Astrocyte (in vitro differentiated cells and primary cell): ENCODE measurements around the gene CNTNAP2. TPM values are rescaled to one million over a fixed set of nuclear protein-coding genes. Genes with fewer than 3 reads are reported as not detected.

Experiments used
- DNase-seq: peaks from one replicate; pipeline ENCODE4 v3.0.0-alpha.2; 2010; ENCODE audit warnings: low read depth
- FAIRE-seq: peaks from 2 replicates; lab custom pipeline; 2011; peaks lifted over from hg19 to GRCh38; lab: Jason Lieb, UNC
- H2AFZ ChIP-seq: 2 replicates; pipeline ENCODE4 v1.6.0; 2012; ENCODE audit warnings: low read depth, low read length, inconsistent platforms
- H3K27ac ChIP-seq: 2 replicates; pipeline ENCODE4 v1.5.1; 2011; ENCODE audit warnings: low read depth, low read length, inconsistent platforms
- H3K27me3 ChIP-seq: 2 replicates; pipeline ENCODE4 v1.6.0; 2011; ENCODE audit warnings: low read length, inconsistent platforms; ENCODE audit not compliant: insufficient read depth
- H3K36me3 ChIP-seq: 2 replicates; pipeline ENCODE4 v1.5.1; 2011; ENCODE audit warnings: low read length, inconsistent platforms; ENCODE audit not compliant: insufficient read depth
- H3K4me1 ChIP-seq: 2 replicates; pipeline ENCODE4 v1.5.1; 2011; ENCODE audit warnings: low read length, inconsistent platforms; ENCODE audit not compliant: insufficient read depth
- H3K4me2 ChIP-seq: 2 replicates; pipeline ENCODE4 v1.6.0; 2012; ENCODE audit warnings: low read length, inconsistent platforms
- H3K4me3 ChIP-seq: 2 replicates; pipeline ENCODE4 v1.5.1; 2011; ENCODE audit warnings: low read depth, mild to moderate bottlenecking, low read length, inconsistent platforms; ENCODE audit not compliant: insufficient read depth
- H3K79me2 ChIP-seq: 2 replicates; pipeline ENCODE4 v1.6.0; 2012; ENCODE audit warnings: mild to moderate bottlenecking, low read length, inconsistent platforms; ENCODE audit not compliant: insufficient read depth
- H3K9ac ChIP-seq: 2 replicates; pipeline ENCODE4 v1.6.0; 2012; ENCODE audit warnings: mild to moderate bottlenecking, low read length, inconsistent platforms
- H3K9me3 ChIP-seq: 2 replicates; pipeline ENCODE4 v1.5.1; 2012; ENCODE audit warnings: low read depth, mild to moderate bottlenecking, low read length, inconsistent platforms; ENCODE audit not compliant: insufficient read depth
- H4K20me1 ChIP-seq: 2 replicates; pipeline ENCODE4 v1.6.0; 2012; ENCODE audit warnings: low read length, inconsistent platforms; ENCODE audit not compliant: insufficient read depth
- H3K27ac Mint-ChIP-seq: one replicate; pipeline ENCODE4 v1.8.0; 2021; ENCODE audit warnings: mild to moderate bottlenecking, mixed read lengths; ENCODE audit not compliant: unreplicated experiment
- H3K27me3 Mint-ChIP-seq: one replicate; pipeline ENCODE4 v1.8.0; 2021; ENCODE audit warnings: low read depth, mixed read lengths; ENCODE audit not compliant: unreplicated experiment
- H3K36me3 Mint-ChIP-seq: one replicate; pipeline ENCODE4 v1.8.0; 2021; ENCODE audit warnings: low read depth, mixed read lengths; ENCODE audit not compliant: unreplicated experiment
- H3K4me1 Mint-ChIP-seq: one replicate; pipeline ENCODE4 v1.8.0; 2021; ENCODE audit warnings: low read depth, mixed read lengths; ENCODE audit not compliant: unreplicated experiment
- H3K4me3 Mint-ChIP-seq: one replicate; pipeline ENCODE4 v1.8.0; 2021; ENCODE audit warnings: mild to moderate bottlenecking, moderate library complexity, mixed read lengths; ENCODE audit not compliant: unreplicated experiment
- H3K9me3 Mint-ChIP-seq: one replicate; pipeline ENCODE4 v1.8.0; 2021; ENCODE audit warnings: mild to moderate bottlenecking, mixed read lengths; ENCODE audit not compliant: unreplicated experiment
- CTCF ChIP-seq: IDR thresholded peaks from 2 replicates; pipeline ENCODE4 v1.5.1; 2011; ENCODE audit warnings: low read depth, mild to moderate bottlenecking, inconsistent platforms, low read length, moderate library complexity; ENCODE audit not compliant: insufficient read depth
- EZH2 ChIP-seq: IDR thresholded peaks from 2 replicates; pipeline ENCODE4 v1.6.1; 2012; ENCODE audit warnings: mild to moderate bottlenecking, low read length, inconsistent platforms; ENCODE audit not compliant: insufficient read depth
- total RNA-seq: library from RNA; stranded (reverse); gene quantifications from 2 replicates; pipeline ENCODE4 v1.2.1, GENCODE V29; 2021

CNTNAP2 gene
- total RNA-seq, 1 donor from 2014 or later: 20.0 TPM

- H3K36me3 ChIP-seq: no peaks in the 10 kb centered on the region
- H3K27ac ChIP-seq: no peak overlapping the region
- FAIRE-seq (no peak), DNase-seq (no peak)
- H3K4me3 Mint-ChIP-seq: no peak overlapping the region
- H3K36me3 Mint-ChIP-seq: no peaks in the 10 kb centered on the region
- no peaks in the 10 kb centered on the region for H4K20me1 ChIP-seq
- H3K27ac Mint-ChIP-seq: no peak overlapping the region
- no peaks in the 10 kb centered on the region for H3K79me2 ChIP-seq
- no peaks in the 10 kb centered on the region for H3K27me3 ChIP-seq
- H3K27me3 Mint-ChIP-seq: no peaks in the 10 kb centered on the region
- H3K4me3 ChIP-seq: no peak overlapping the region
- no peaks in the 10 kb centered on the region for H3K4me1 ChIP-seq
- H3K9me3 Mint-ChIP-seq: no peaks in the 10 kb centered on the region
- H2AFZ ChIP-seq: no peak overlapping the region
- TF ChIP-seq EZH2 (no peak), CTCF (no peak)
- no peak overlapping the region for H3K4me2 ChIP-seq
- no peak overlapping the region for H3K9ac ChIP-seq
- H3K4me1 Mint-ChIP-seq: peaks cover 3% of the 10 kb centered on the region
- H3K9me3 ChIP-seq: no peaks in the 10 kb centered on the region
These were observed 539.6 kb downstream of the CNTNAP2 start for GRCh38 chr7:146655928-146656797.

- no peaks in the 10 kb centered on the region for H3K4me1 ChIP-seq
- H3K36me3 Mint-ChIP-seq: no peaks in the 10 kb centered on the region
- peaks cover 3% of the 10 kb centered on the region for H3K4me1 Mint-ChIP-seq
- no peak overlapping the region for H3K9ac ChIP-seq
- no peak overlapping the region for H3K4me2 ChIP-seq
- H3K36me3 ChIP-seq: no peaks in the 10 kb centered on the region
- H3K27ac Mint-ChIP-seq: no peak overlapping the region
- no peak for DNase-seq
- no peaks in the 10 kb centered on the region for H4K20me1 ChIP-seq
- no peaks in the 10 kb centered on the region for H3K79me2 ChIP-seq
- H2AFZ ChIP-seq: no peak overlapping the region
- no peaks in the 10 kb centered on the region for H3K9me3 Mint-ChIP-seq
- H3K27me3 Mint-ChIP-seq: no peaks in the 10 kb centered on the region
- no peak overlapping the region for H3K4me3 ChIP-seq
- TF ChIP-seq CTCF (no peak), EZH2 (no peak)
- FAIRE-seq: no peak
- H3K4me3 Mint-ChIP-seq: no peak overlapping the region
- no peaks in the 10 kb centered on the region for H3K27me3 ChIP-seq
- no peak overlapping the region for H3K27ac ChIP-seq
- no peaks in the 10 kb centered on the region for H3K9me3 ChIP-seq
These were observed 540.4 kb downstream of the CNTNAP2 start for GRCh38 chr7:146656988-146657387.

- no peak overlapping the region for H3K4me2 ChIP-seq
- H3K27ac Mint-ChIP-seq: no peak overlapping the region
These were observed 542.0 kb downstream of the CNTNAP2 start for GRCh38 chr7:146658604-146659003.

More at GRCh38 chr7:146658604-146659003, 542.0 kb downstream of the CNTNAP2 start:
- Histone ChIP-seq H3K9me3 (no peaks in the 10 kb centered on the region), H3K36me3 (no peaks in the 10 kb centered on the region), H3K79me2 (no peaks in the 10 kb centered on the region), H3K4me3 (no peak overlapping the region), H4K20me1 (no peaks in the 10 kb centered on the region), H3K27ac (no peak overlapping the region), H2AFZ (no peak overlapping the region), H3K27me3 (no peaks in the 10 kb centered on the region), H3K4me1 (no peaks in the 10 kb centered on the region), H3K9ac (no peak overlapping the region)
- TF ChIP-seq CTCF (no peak), EZH2 (no peak)
- no peaks in the 10 kb centered on the region for H3K9me3 Mint-ChIP-seq
- H3K27me3 Mint-ChIP-seq: no peaks in the 10 kb centered on the region
- FAIRE-seq (no peak), DNase-seq (no peak)
- H3K4me3 Mint-ChIP-seq: no peak overlapping the region
- no peaks in the 10 kb centered on the region for H3K36me3 Mint-ChIP-seq
- peaks cover 3% of the 10 kb centered on the region for H3K4me1 Mint-ChIP-seq
